K562 (cell line): Measurements from ENCODE around the gene CHAT. TPM values are rescaled to one million over a fixed set of nuclear protein-coding genes. Genes with fewer than 3 reads are reported as not detected.
A peak's percentile ranks its signal among the peaks of the same experiment; 100 is the strongest.

ENCODE experiments used
- ATF1 ChIP-seq, 2 experiments: fragments of 450-650 bp in 1 of 2; IDR thresholded peaks; 2 replicates each; pipeline ENCODE4 v1.6.1; 2016; ENCODE audit warnings: missing compliant biosample characterization in 1 of 2, missing genetic modification characterization in 1 of 2
- ATF3 ChIP-seq, 2 experiments: fragments of 450-650 bp in 1 of 2; sonication (generic) in 1 of 2; formaldehyde crosslinking in 1 of 2; IDR thresholded peaks in 1 of 2; conservative IDR thresholded peaks in 1 of 2; 2 replicates each; pipeline versions ENCODE4 v1.6.1 to v1.8.1; 2016 to 2023; ENCODE audit warnings: mild to moderate bottlenecking in 2 of 2, moderate library complexity in 2 of 2, inconsistent platforms in 1 of 2, missing genetic modification reagents in 1 of 2
- BRD9 ChIP-seq: fragments of 450-650 bp; IDR thresholded peaks from 2 replicates; pipeline ENCODE4 v1.6.1; 2018; ENCODE audit warnings: low read depth; ENCODE audit not compliant: partially characterized antibody
- CAMTA2 ChIP-seq: fragments of 250-450 bp; sonication (Bioruptor Pico); conservative IDR thresholded peaks from 2 replicates; pipeline ENCODE4 v1.5.1; 2022
- CHD2 ChIP-seq: IDR thresholded peaks from 2 replicates; pipeline ENCODE4 v1.6.1; 2011; ENCODE audit warnings: low read depth, low read length
- CTBP1 ChIP-seq: fragments of 450-650 bp; IDR thresholded peaks from 2 replicates; pipeline ENCODE4 v1.6.1; 2016; ENCODE audit warnings: borderline replicate concordance
- FOSL1 ChIP-seq: fragments of 200-800 bp; sonication (Bioruptor generic); conservative IDR thresholded peaks from 2 replicates; pipeline ENCODE4 v1.6.1; 2016; ENCODE audit warnings: missing genetic modification characterization, missing compliant biosample characterization
- HDAC8 ChIP-seq: fragments of 450-650 bp; IDR thresholded peaks from 2 replicates; pipeline ENCODE4 v1.6.1; 2016; ENCODE audit warnings: mild to moderate bottlenecking, missing genetic modification characterization, moderate library complexity, missing compliant biosample characterization
- HMG20A ChIP-seq: fragments of 450-650 bp; formaldehyde crosslinking; conservative IDR thresholded peaks from 2 replicates; pipeline ENCODE4 v1.4.0; 2020; ENCODE audit warnings: mild to moderate bottlenecking, mixed read lengths
- HNRNPK ChIP-seq: fragments of 200-400 bp; formaldehyde crosslinking; IDR thresholded peaks from one replicate; pipeline ENCODE4 v1.6.1; 2018; ENCODE audit warnings: mild to moderate bottlenecking, low read depth, low read length; ENCODE audit not compliant: poor library complexity, severe bottlenecking
- HNRNPUL1 ChIP-seq: fragments of 200-400 bp; formaldehyde crosslinking; IDR thresholded peaks from 2 replicates; pipeline ENCODE4 v1.6.1; 2017; ENCODE audit warnings: low read length
- JUND ChIP-seq, 2 experiments: IDR thresholded peaks; 2 replicates in 1 of 2; 3 replicates in 1 of 2; pipeline ENCODE4 v1.6.1; 2011; ENCODE audit warnings: borderline replicate concordance in 2 of 2, low read depth in 2 of 2, low read length in 2 of 2, improper control_type of control experiment in 1 of 2, missing biosample characterization in 1 of 2, missing genetic modification characterization in 1 of 2, missing genetic modification reagents in 1 of 2
- MTA1 ChIP-seq: fragments of 450-650 bp; IDR thresholded peaks from 2 replicates; pipeline ENCODE4 v1.6.1; 2017; ENCODE audit warnings: borderline replicate concordance
- MXI1 ChIP-seq: IDR thresholded peaks from 2 replicates; pipeline ENCODE4 v1.6.1; 2011; ENCODE audit warnings: low read depth, mild to moderate bottlenecking, improper control_type of control experiment, low read length
- PTTG1 ChIP-seq: fragments of 450-650 bp; IDR thresholded peaks from 2 replicates; pipeline ENCODE4 v1.6.1; 2016; ENCODE audit warnings: low read depth, mild to moderate bottlenecking, missing genetic modification characterization, missing compliant biosample characterization
- RNF2 ChIP-seq: sonication (generic); IDR thresholded peaks from 2 replicates; pipeline ENCODE4 v1.6.1; 2016
- SAFB2 ChIP-seq: fragments of 200-400 bp; formaldehyde crosslinking; IDR thresholded peaks from 2 replicates; pipeline ENCODE4 v1.6.1; 2018; ENCODE audit warnings: borderline replicate concordance, low read length, low read depth, moderate library complexity; ENCODE audit not compliant: severe bottlenecking
- SNRNP70 ChIP-seq: fragments of 200-400 bp; formaldehyde crosslinking; optimal IDR thresholded peaks from 2 replicates; pipeline ENCODE3; 2017; ENCODE audit warnings: low read depth, low read length
- STAG1 ChIP-seq: sonication (generic); formaldehyde crosslinking; IDR thresholded peaks from 2 replicates; pipeline ENCODE4 v1.5.0; 2020; ENCODE audit warnings: missing genetic modification reagents, borderline replicate concordance
- TSHZ1 ChIP-seq: fragments of 250-450 bp; sonication (Bioruptor Pico); IDR thresholded peaks from 2 replicates; pipeline ENCODE4 v1.4.0; 2020; ENCODE audit warnings: mild to moderate bottlenecking, moderate library complexity
- UBTF ChIP-seq, 2 experiments: IDR thresholded peaks; 2 replicates each; pipeline ENCODE4 v1.6.1; 2012; ENCODE audit warnings: improper control_type of control experiment in 2 of 2, low read depth in 2 of 2, low read length in 2 of 2, borderline replicate concordance in 1 of 2
- ZC3H8 ChIP-seq: fragments of 450-650 bp; IDR thresholded peaks from 2 replicates; pipeline ENCODE4 v1.6.1; 2017
- ZEB2 ChIP-seq: fragments of 450-650 bp; IDR thresholded peaks from 2 replicates; pipeline ENCODE4 v1.6.1; 2016
- ZSCAN32 ChIP-seq: fragments of 450-650 bp; formaldehyde crosslinking; IDR thresholded peaks from 2 replicates; pipeline ENCODE4 v1.4.0; 2020; ENCODE audit warnings: mild to moderate bottlenecking, moderate library complexity
- polyA plus RNA-seq, 8 experiments: library from polyadenylated mRNA; depleted of rRNA in 4 of 8; stranded (reverse) in 5 of 8; unstranded in 3 of 8; fragments of >200 nt; fragmentation: Nextera tagmentation in 2 of 8; fragmentation: Illumina TruSeq in 1 of 8; extraction: Ambion mirVana in 2 of 8; extraction: Trizol in 1 of 8; gene quantifications; 2 replicates each; pipeline versions ENCODE4 v1.2.1 to v1.2.3, GENCODE V29; 2011 to 2014; ENCODE audit warnings: inconsistent platforms in 1 of 8, missing spikeins in 1 of 8
- total RNA-seq, 7 experiments: library from RNA; depleted of rRNA in 6 of 7; stranded (reverse); fragments of >200 nt in 6 of 7; fragmentation: Illumina TruSeq in 2 of 7; extraction: Trizol in 2 of 7; gene quantifications; 2 replicates each; pipeline versions ENCODE4 v1.2.1 to v1.2.3, GENCODE V29; 2011 to 2021; ENCODE audit warnings: low replicate concordance in 1 of 7

CHAT gene
- total and polyA plus RNA-seq, 9 of the 15 experiments (the other 6 are each of a cell fraction or from before 2014, with no cell fraction given): not detected

GRCh38 chr10:49594594-49594993 is 19.2 kb upstream of the CHAT start (continued):
- 0 out of 2 replicates have a peak, but pooled peaks have one; percentile 13 for TF ChIP-seq JUND (IDR thresholded peaks at IDR 0.05; ENCODE audit: borderline replicate concordance, low read depth, low read length)
- TF ChIP-seq JUND (tag; IDR thresholded peaks at IDR 0.05; ENCODE audit: borderline replicate concordance, low read depth, low read length): no peak
- no peak for TF ChIP-seq TSHZ1 (CRISPR knock-in tag)
- TF ChIP-seq ZEB2: no peak
- TF ChIP-seq MTA1: no peak
- TF ChIP-seq RNF2: no peak
- no peak for TF ChIP-seq HDAC8 (tag)
- no peak for TF ChIP-seq MXI1
- no peak for TF ChIP-seq PTTG1 (tag)
- TF ChIP-seq HMG20A (CRISPR knock-in tag): no peak
- TF ChIP-seq ZC3H8: no peak
- peak; percentile 86 for TF ChIP-seq STAG1 (CRISPR knock-in tag)
- TF ChIP-seq UBTF (IDR thresholded peaks at IDR 0.05; ENCODE audit: borderline replicate concordance in 1 of 2, low read depth in 2 of 2, low read length in 2 of 2): no peak
- no peak for TF ChIP-seq CHD2
- no peak for TF ChIP-seq HNRNPUL1
- no peak for TF ChIP-seq HNRNPK
- TF ChIP-seq SAFB2: no peak
- peak; percentile 42 for TF ChIP-seq BRD9
- no peak for TF ChIP-seq ATF3 (IDR thresholded peaks at IDR 0.05)
- TF ChIP-seq ATF3 (CRISPR knock-in tag; conservative IDR thresholded peaks at IDR 0.05): no peak
- no peak for TF ChIP-seq ATF1 (CRISPR knock-in tag; IDR thresholded peaks at IDR 0.05)
- no peak for TF ChIP-seq ATF1 (tag; IDR thresholded peaks at IDR 0.05)
- TF ChIP-seq FOSL1: no peak
- no peak for TF ChIP-seq CAMTA2 (CRISPR knock-in tag)
- no peak for TF ChIP-seq ZSCAN32 (CRISPR knock-in tag)
- TF ChIP-seq SNRNP70: no peak
- TF ChIP-seq CTBP1: 0 out of 2 replicates have a peak, but pooled peaks have one; percentile 18
